ENCODE results near the gene EPHA10. TPM values are rescaled to one million over a fixed set of nuclear protein-coding genes. Genes with fewer than 3 reads are reported as not detected.

The EPHA10 gene
- polyA plus RNA-seq (ENCODE audit: insufficient read length in 3 of 3): under 1 TPM; 0.10 to 0.36 (median 0.14) TPM
- long read RNA-seq, donor 1: 0 reads
- long read RNA-seq, donor 2: 0 reads
- long read RNA-seq, donor 3: 0 reads
- long read RNA-seq, donor 4: 0 reads
- long read RNA-seq, donor 5: 0 reads
- long read RNA-seq, donor 6: 0 reads
- long read RNA-seq, donor 7: 0 reads
- long read RNA-seq, donor 8: 0 reads
- long read RNA-seq, donor 9: 0 reads
- long read RNA-seq, donor 10: 0 reads
- long read RNA-seq, donor 11: 0 reads
- long read RNA-seq, donor 12: 0 reads
- long read RNA-seq, donor 13: 0 reads
- long read RNA-seq, donor 14: 0 reads
- long read RNA-seq, donor 15: 0 reads
- long read RNA-seq, donor 16, partial matches to known transcripts: 243 of 341 reads
- long read RNA-seq, donor 16, other reads (novel, unspliced or antisense): 98 of 341 reads

DNA sequence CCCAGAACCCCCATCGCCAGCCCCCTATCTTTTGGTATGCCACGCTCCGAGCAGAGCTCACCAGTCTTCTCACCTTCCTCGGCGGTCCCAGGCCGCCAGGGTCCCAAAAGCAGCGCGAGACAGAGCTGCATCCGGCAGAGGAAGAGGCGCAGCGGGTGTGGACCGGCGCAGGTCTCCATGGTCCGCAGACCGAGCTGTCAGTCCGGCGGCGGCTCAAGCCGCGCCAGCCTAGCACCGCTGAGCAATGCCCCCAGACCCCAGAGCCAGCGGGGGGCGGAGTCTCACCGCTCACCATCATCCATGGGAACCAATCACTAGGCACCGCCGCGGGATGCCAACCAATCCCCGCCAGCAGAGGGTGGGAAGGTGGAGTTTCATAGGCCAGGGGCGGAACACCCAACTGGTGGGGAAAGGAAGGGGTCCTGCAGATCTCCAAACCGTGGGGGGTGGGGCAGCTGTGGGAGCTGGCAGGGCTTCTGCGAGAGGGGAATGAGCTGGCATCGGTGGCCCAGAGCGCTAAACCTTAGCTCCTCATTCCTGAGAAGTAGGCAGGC lies at the start of gene EPHA10:
EPHA10 (minus strand) TSS at position 233 of the 554 bp plus-strand sequence; CDS start at position 179, 54 bp downstream.
- DNase-seq (ENCODE audit: extremely low read depth in 1 of 11, low read depth in 9 of 11, low spot score in 4 of 11): no peak

- DNase-seq (ENCODE audit: extremely low read depth in 1 of 11, low read depth in 9 of 11, low spot score in 4 of 11): no peak
Observed at GRCh38 chr1:37814252-37814651, 49.3 kb upstream of the EPHA10 start.

DNA sequence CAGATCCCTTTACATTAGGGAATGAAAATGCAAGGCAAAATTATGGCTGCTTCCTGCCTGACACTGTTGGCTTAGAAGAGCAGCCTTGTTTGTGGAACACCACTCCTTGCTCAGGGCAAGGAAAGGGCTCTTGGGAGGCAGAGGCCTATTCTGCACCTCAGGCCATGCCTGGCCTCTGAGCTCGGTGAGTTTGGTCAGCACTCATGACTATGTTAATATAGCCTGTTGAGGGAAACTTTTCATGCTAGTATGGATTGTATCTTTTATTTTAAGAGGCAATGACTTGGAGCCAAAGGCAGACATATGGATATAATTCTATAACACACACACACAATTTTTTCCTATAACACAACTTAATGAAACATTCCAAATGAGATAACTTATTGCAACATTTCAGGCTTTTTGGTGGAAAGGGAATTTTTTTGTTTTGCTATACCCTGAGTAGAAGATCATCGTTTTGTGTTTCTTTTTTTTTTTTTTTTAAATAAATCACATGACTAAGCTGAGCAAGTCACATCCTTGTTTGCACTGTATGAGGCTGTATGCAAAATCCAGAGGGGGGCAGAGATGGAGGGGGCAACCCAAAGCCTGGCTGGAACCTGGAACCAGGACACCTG lies 48.7 kb upstream of the EPHA10 start:
- no peak for DNase-seq (ENCODE audit: extremely low read depth in 1 of 11, low read depth in 9 of 11, low spot score in 4 of 11)

DNA sequence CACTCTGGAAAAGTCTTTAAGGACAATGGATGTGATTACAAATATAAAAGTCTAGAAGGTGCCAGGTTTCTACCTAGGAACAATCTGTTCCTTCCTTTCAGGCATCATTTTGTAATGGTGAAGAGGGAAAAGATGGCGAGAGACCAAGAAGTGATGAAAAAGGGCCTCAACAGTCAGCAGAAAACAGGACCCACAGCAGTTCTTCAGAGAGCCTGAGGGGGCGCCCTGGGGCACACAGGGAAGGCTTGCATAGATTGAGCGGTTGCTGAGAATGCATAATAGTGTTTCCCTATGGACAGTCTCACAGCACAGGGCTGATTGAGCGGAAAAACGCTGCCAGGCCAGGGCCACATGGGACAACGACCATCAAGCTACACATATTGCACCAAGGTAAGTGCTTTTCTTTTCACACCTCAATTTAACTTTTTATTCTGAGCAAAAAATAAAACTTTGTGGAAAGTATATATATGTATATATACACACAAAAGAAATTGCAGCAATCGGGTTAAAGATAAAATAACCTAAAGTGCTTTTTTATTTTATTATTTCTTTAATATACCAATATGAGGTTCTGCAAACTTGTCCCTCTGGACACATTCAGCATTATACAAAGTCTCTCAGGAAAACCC lies 46.2 kb upstream of the EPHA10 start:
- DNase-seq (ENCODE audit: extremely low read depth in 1 of 11, low read depth in 9 of 11, low spot score in 4 of 11): peak in 5 of 11 donors; percentile 15 to 65 (median 50)

DNA sequence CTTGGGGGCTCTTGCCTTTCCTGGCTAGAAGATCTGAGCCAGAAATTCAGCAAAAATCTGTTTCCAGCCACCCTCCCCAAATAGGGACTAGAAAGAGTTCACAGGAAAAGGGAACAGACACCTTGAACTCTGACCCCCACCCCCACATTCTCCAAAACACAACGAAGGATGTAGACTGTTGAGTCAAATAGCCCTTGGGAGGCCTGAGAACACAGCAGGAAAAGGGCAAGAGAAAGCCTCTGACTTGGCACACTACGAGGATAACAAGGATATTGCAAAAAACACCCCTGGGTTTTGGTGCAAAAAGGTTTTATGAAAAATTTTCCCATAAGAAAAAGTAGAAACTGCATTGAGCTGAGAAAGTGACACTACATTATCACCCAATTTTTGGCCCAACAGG lies 45.0 kb upstream of the EPHA10 start:
- DNase-seq (ENCODE audit: extremely low read depth in 1 of 11, low read depth in 9 of 11, low spot score in 4 of 11): no peak

- DNase-seq (ENCODE audit: extremely low read depth in 1 of 11, low read depth in 9 of 11, low spot score in 4 of 11): peak in 6 of 11 donors; percentile 20 to 64 (median 51)
Observed at GRCh38 chr1:37808369-37809319, 43.7 kb upstream of the EPHA10 start.

GRCh38 chr1:37807555-37808368 lies 42.8 kb upstream of the EPHA10 start, which contains the start of the genes C1orf122 and YRDC:
C1orf122 (plus strand) TSS chr1:37807790; CDS start chr1:37808405, 615 bp downstream.
YRDC (minus strand) TSS chr1:37808208; CDS start chr1:37808180, 28 bp downstream.
- peak in 10 of 11 donors; percentile 76 to 95 (median 91) for DNase-seq (ENCODE audit: extremely low read depth in 1 of 11, low read depth in 9 of 11, low spot score in 4 of 11)

DNA sequence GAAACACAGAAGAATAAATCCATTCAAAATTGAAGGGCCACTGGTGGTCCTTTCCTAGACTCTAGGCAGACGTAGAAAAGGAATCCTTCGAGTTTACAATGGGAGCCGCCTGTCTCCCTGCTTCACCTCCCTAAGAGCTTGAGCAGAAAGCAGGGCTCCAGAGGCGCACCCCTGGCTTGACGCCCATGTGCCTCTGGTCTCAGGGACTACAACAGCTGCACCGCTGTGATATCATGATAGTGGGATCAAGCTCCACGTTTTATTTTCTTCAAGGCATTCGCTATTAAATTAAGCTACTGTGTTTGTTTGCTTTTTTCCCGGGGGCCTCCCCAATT lies 42.3 kb upstream of the EPHA10 start:
- DNase-seq (ENCODE audit: extremely low read depth in 1 of 11, low read depth in 9 of 11, low spot score in 4 of 11): no peak

GRCh38 chr1:37802439-37802838 lies 37.5 kb upstream of the EPHA10 start:
- no peak for DNase-seq (ENCODE audit: extremely low read depth in 1 of 11, low read depth in 9 of 11, low spot score in 4 of 11)

GRCh38 chr1:37797750-37798345 lies 32.9 kb upstream of the EPHA10 start:
- no peak for DNase-seq (ENCODE audit: extremely low read depth in 1 of 11, low read depth in 9 of 11, low spot score in 4 of 11)

GRCh38 chr1:37795340-37796125 lies 30.6 kb upstream of the EPHA10 start:
- DNase-seq (ENCODE audit: extremely low read depth in 1 of 11, low read depth in 9 of 11, low spot score in 4 of 11): peak in 4 of 11 donors; percentile 35 to 66 (median 54)

- no peak for DNase-seq (ENCODE audit: extremely low read depth in 1 of 11, low read depth in 9 of 11, low spot score in 4 of 11)
Observed at GRCh38 chr1:37794372-37795339, 29.7 kb upstream of the EPHA10 start.

DNA sequence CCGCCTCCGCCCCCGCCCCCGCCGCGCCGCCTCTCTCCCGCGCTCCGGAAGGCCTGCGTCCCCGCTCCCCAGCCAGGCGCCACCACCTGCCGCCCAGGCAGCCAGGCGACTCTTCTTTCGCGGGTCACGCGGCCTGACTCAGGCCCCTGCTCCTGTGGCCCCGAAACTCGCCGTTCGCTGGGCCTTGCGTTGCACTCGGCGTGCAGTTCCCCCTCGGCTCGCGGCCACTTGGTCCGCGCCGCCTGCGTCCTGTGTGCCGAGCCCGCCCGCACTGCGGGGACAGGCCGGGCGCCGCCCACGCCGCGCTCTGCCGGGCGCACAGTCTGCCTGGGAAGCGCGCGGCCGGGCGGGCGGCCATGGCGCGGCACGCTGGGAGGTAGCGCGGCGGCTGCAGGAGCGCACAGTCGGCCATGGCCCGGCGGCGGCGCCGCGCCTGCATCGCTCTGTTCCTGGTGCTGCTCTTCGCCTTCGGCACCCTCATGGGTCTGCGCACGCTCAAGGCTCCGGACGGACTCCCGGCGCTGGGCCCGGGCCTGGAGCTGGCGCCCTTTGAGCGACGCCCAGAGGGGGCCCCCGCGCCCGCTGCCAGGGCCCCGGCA lies 29.0 kb upstream of the EPHA10 start, which contains the start of gene MANEAL:
MANEAL (plus strand) TSS at position 75 of the 599 bp plus-strand sequence; CDS start at position 411, 336 bp downstream.
- DNase-seq (ENCODE audit: extremely low read depth in 1 of 11, low read depth in 9 of 11, low spot score in 4 of 11): peak in 6 of 11 donors; percentile 31 to 49 (median 44)

GRCh38 chr1:37792943-37793686 lies 28.2 kb upstream of the EPHA10 start:
- DNase-seq (ENCODE audit: extremely low read depth in 1 of 11, low read depth in 9 of 11, low spot score in 4 of 11): no peak
